ENCODE measurements around the gene APBA2.

DNA sequence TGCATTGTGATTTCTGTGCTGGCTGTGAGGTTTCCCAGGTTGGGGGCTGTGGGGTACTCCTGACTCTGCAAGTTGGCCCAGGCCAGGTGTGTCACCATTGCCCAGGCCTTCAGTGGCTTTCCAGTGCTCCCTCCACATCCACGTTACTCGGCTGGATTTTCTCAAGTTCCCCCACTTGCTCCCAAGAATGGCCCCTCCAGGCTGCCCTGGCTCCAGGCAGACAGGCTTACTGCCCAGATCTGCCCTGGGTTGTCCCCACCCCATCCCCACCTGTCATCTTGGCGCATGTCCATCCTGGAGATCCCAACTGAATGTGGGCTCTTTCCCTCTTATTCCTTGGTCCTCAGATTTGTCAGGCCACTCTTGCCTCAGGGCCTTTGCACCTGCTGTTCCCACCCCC is 3.6 kb downstream of the APBA2 start:
- TF ChIP-seq POLR2AphosphoS5 (IDR thresholded peaks at IDR 0.05), result no peak
- TF ChIP-seq CTCF (IDR thresholded peaks at IDR 0.05), result no peak
- no peak for TF ChIP-seq POLR2A (IDR thresholded peaks at IDR 0.05)
